Thoracic aorta (tissue), 2 donors: ENCODE measurements around the gene MISP. TPM values are rescaled to one million over a fixed set of nuclear protein-coding genes. Genes with fewer than 3 reads are reported as not detected.

Experiments used
- ATAC-seq: fragments of 150-250 bp; one replicate; pipeline ENCODE4 v1.8.0; 2017; ENCODE audit warnings: low read depth; ENCODE audit not compliant: insufficient number of reproducible peaks, low FRiP score
- DNase-seq: peaks from one replicate; pipeline ENCODE4 v3.0.0-alpha.2; 2020; ENCODE audit warnings: low spot score
- H3K27ac ChIP-seq, 2 donors: fragments of 200-600 bp; sonication (generic); 1 replicate in 1 of 2; 2 replicates in 1 of 2; pipeline ENCODE4 v1.5.1; 2016; ENCODE audit warnings: mild to moderate bottlenecking in 2 of 2, moderate library complexity in 2 of 2
- H3K27me3 ChIP-seq: fragments of 200-600 bp; sonication (generic); replicated peaks from 2 replicates; pipeline ENCODE4 v1.6.0; 2016; ENCODE audit warnings: mild to moderate bottlenecking; ENCODE audit not compliant: insufficient read depth
- H3K36me3 ChIP-seq: fragments of 200-600 bp; sonication (generic); one replicate; pipeline ENCODE4 v1.5.1; 2016
- H3K4me1 ChIP-seq, 2 donors: fragments of 200-600 bp; sonication (generic); 1 replicate in 1 of 2; 2 replicates in 1 of 2; pipeline versions ENCODE4 v1.5.1 to v1.6.0; 2016; ENCODE audit warnings: low read depth in 2 of 2, mild to moderate bottlenecking in 1 of 2; ENCODE audit not compliant: control insufficient read depth in 1 of 2
- H3K4me3 ChIP-seq: fragments of 200-600 bp; sonication (generic); 2 replicates; pipeline ENCODE4 v1.5.1; 2016; ENCODE audit warnings: mild to moderate bottlenecking
- H3K9me3 ChIP-seq: fragments of 200-600 bp; sonication (generic); 2 replicates; pipeline ENCODE4 v1.5.1; 2016
- total RNA-seq, 2 donors: library from RNA; depleted of rRNA; stranded (reverse); fragments of >200 nt; gene quantifications; one replicate each; pipeline versions ENCODE4 v1.1.0 to v1.2.3, GENCODE V29; 2016
- TF ChIP-seq, protein P1 (sequence below): fragments of 200-600 bp; sonication (generic); IDR thresholded peaks from one replicate; pipeline ENCODE4 v1.5.1; 2019; ENCODE audit warnings: antibody characterized with exemption

MISP gene
- total RNA-seq, 2 donors from 2014 or later = 2.2 TPM; not detected in 1

DNA sequence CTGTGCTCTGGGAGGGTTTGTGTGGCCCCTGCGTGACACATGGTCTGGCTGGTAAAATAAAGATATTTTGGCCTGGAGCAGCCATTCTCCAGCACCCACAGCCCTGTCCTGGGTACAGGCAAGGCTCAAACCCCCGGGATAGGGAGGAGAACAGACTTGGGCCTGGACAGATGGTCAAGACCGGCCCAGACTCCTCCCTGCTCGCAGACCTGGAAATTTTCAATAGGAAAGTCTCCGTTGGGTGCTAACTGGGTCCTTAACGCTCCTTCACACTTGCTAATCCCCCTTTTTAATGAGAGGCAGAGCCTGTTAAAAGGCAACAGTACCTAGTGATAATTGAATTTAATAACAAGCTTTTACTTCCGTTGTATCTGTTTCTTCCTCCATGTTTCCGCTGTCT is 39.7 kb upstream of the MISP start:
- no peaks in the 10 kb centered on the region for H3K27me3 ChIP-seq
- H3K4me3 ChIP-seq = no peak overlapping the region
- peaks cover 0 to 14% of the 10 kb centered on the region in 2 donors for H3K4me1 ChIP-seq
- no peaks in the 10 kb centered on the region for H3K36me3 ChIP-seq
- no peak overlapping the region for H3K27ac ChIP-seq
- no peaks in the 10 kb centered on the region for H3K9me3 ChIP-seq
- DNase-seq (no peak), ATAC-seq (no peak)
- TF ChIP-seq, protein P1, sequence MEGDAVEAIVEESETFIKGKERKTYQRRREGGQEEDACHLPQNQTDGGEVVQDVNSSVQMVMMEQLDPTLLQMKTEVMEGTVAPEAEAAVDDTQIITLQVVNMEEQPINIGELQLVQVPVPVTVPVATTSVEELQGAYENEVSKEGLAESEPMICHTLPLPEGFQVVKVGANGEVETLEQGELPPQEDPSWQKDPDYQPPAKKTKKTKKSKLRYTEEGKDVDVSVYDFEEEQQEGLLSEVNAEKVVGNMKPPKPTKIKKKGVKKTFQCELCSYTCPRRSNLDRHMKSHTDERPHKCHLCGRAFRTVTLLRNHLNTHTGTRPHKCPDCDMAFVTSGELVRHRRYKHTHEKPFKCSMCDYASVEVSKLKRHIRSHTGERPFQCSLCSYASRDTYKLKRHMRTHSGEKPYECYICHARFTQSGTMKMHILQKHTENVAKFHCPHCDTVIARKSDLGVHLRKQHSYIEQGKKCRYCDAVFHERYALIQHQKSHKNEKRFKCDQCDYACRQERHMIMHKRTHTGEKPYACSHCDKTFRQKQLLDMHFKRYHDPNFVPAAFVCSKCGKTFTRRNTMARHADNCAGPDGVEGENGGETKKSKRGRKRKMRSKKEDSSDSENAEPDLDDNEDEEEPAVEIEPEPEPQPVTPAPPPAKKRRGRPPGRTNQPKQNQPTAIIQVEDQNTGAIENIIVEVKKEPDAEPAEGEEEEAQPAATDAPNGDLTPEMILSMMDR = no peak

DNA sequence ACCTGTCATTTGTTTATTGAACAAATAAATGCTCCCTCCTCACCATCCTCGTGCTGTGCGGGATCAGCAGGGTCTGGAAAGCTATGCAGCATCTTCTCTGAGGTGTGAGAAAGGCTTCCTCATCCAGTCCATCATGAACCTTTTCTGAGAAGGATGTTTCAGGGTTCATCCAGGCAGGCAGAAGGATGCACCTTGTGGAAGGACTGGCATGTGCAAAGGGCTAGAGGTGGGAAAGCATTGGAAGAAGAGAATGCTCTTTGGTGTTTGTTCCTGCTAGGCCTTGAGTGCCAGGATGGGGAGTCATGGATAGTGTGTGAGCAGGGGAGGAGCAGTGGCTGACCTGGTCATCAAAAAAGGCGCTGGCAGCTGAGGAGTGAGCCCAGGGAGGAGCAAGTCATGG is 35.6 kb upstream of the MISP start:
- H3K4me1 ChIP-seq = no peaks in the 10 kb centered on the region
- TF ChIP-seq, protein P1 = no peak
- H3K27ac ChIP-seq = no peak overlapping the region
- no peak for ATAC-seq
- no peaks in the 10 kb centered on the region for H3K9me3 ChIP-seq
- H3K36me3 ChIP-seq = no peaks in the 10 kb centered on the region
- no peaks in the 10 kb centered on the region for H3K27me3 ChIP-seq
- no peak for DNase-seq
- no peak overlapping the region for H3K4me3 ChIP-seq

DNA sequence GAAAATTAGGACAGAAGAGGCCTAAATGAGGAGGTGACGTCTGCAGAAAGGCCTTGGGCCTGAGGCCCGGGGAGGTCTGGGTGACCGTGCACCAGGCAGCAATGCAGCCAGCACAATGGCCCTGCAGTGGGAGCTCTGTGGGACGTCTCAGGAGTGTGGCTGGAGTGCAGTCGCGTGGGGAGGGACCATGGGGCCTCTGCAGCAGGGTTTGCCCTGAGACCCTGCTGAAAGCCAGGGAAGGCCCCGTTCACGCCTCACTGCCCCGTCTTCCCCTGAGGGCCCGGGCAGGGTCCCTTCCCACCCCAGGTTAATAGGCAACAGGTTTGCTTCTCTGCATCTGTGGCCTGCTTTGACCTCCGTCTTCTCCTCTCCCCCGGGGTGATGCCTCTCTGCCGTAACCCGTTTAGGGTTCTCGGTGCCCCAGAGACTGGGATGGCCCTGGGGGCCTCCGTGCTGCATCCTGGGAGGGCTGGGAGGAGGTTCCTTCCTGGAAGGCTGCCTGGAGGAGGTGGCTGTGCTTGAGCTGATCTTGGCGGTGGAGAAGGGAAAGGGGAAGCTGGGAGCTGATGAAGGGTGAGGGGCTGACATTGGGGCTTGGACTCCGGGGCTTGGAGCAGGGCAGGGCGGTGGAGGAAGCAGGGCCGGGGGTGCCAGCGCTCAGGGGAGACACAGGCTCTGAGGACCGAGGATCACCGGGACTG is 32.5 kb upstream of the MISP start:
- Histone ChIP-seq H3K9me3 (no peaks in the 10 kb centered on the region), H3K27ac (no peak overlapping the region), H3K4me1 (no peaks in the 10 kb centered on the region), H3K36me3 (no peaks in the 10 kb centered on the region), H3K4me3 (no peak overlapping the region), H3K27me3 (no peaks in the 10 kb centered on the region)
- TF ChIP-seq, protein P1 = no peak
- no peak for ATAC-seq
- no peak for DNase-seq

DNA sequence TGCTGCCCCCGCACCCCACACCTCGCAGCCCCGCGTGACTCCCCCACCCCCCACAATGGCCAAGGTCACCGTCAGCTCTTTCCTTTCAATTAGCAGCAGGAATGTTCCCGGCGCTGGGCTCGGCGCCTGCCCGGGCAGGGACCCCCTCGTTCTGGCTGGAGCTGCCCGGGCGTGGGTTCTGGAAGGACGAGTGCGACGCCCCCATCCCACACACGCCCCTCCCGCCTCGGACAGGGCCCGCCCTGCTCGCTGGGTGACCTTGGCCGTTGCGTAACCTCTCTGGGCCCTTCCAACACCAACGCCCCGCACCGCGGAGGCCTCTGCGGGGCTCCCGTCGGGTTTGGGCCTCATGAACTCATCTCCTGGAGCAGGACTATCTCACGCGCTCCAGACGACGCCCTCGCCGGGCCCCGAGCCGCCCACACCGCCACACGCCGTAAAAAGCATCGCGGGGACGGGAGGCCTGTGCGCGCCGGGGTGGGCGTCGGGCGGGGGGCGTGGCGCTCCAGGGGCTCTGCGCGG is 31.9 kb upstream of the MISP start:
- no peaks in the 10 kb centered on the region for H3K4me1 ChIP-seq
- no peak overlapping the region for H3K4me3 ChIP-seq
- no peaks in the 10 kb centered on the region for H3K27me3 ChIP-seq
- no peak overlapping the region for H3K27ac ChIP-seq
- H3K9me3 ChIP-seq = no peaks in the 10 kb centered on the region
- ATAC-seq = no peak
- TF ChIP-seq, protein P1 = no peak
- H3K36me3 ChIP-seq = no peaks in the 10 kb centered on the region
- DNase-seq = no peak

DNA sequence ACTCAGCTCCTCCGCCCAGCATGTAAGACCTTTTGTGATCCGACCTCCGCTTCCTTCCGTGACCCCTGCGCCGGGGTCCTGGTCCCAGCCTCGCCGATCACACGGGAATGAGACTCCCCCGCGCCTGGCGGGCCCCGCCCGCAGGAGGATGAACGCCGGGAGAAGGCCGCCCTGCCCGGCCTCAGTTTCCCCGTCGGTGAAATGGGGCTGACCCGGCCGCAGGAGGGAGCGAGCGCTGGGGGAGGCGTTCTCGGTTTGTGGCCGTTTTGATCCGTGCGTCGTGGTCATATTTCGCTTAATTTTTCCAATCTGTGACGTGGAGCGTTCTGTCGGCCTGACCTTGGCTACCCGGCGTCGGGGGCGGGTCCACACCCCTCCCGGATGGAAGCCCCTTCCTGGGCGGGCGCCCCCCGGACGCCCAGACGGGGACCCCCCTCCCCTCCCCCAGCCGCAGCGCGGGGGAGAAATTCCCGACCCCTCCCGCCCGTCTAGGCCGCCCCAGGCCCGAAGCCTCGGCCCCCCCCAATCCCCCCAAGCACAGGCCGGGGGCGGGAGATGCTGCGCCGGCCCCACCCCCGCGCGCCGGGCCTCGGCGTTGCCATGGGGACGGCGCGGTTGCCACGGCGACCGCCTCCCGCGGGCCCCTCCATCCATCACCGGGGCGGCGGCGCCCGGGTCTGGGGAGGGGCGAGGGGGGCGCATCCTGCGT is 31.1 kb upstream of the MISP start:
- Histone ChIP-seq H3K4me1 (no peaks in the 10 kb centered on the region), H3K4me3 (no peak overlapping the region), H3K36me3 (no peaks in the 10 kb centered on the region), H3K27me3 (no peaks in the 10 kb centered on the region), H3K27ac (no peak overlapping the region), H3K9me3 (no peaks in the 10 kb centered on the region)
- ATAC-seq = no peak
- no peak for DNase-seq
- TF ChIP-seq, protein P1 = no peak
